CD14-positive monocyte (primary cell): ENCODE data around the gene PRIM2. TPM values are rescaled to one million over a fixed set of nuclear protein-coding genes. Genes with fewer than 3 reads are reported as not detected.
"Not testable (repeated sequence)": the region's sequence is repeated elsewhere in the genome, so short reads cannot be mapped to it uniquely, and the experiment has no call there.

Experiments
- DNase-seq, 3 donors: peaks; one replicate each; pipeline ENCODE4 v3.0.0-alpha.2; 2011 to 2022
- H2AFZ ChIP-seq: 2 replicates; pipeline ENCODE4 v1.6.0; 2012; ENCODE audit warnings: mild to moderate bottlenecking, low read depth, low read length, inconsistent platforms; ENCODE audit not compliant: insufficient read depth, poor library complexity, severe bottlenecking
- H3K27ac ChIP-seq, 2 donors: 1 replicate in 1 of 2; 2 replicates in 1 of 2; pipeline ENCODE4 v1.5.1; 2012 to 2013; ENCODE audit warnings: low read length in 2 of 2, control low read depth in 1 of 2, inconsistent platforms in 1 of 2, low read depth in 1 of 2, mild to moderate bottlenecking in 1 of 2
- H3K27me3 ChIP-seq, 2 donors: one replicate each; pipeline versions ENCODE4 v1.6.0 to v1.6.1; 2011 to 2013; ENCODE audit warnings: low read length in 2 of 2; ENCODE audit not compliant: control insufficient read depth in 2 of 2, insufficient read depth in 2 of 2
- H3K36me3 ChIP-seq, 2 donors: replicated peaks in 1 of 2; 1 replicate in 1 of 2; 2 replicates in 1 of 2; pipeline versions ENCODE4 v1.5.1 to v1.6.1; 2012 to 2013; ENCODE audit warnings: low read length in 2 of 2, control low read depth in 1 of 2, inconsistent platforms in 1 of 2, mild to moderate bottlenecking in 1 of 2; ENCODE audit not compliant: insufficient read depth in 2 of 2, control insufficient read depth in 1 of 2
- H3K4me1 ChIP-seq, 2 donors: 1 replicate in 1 of 2; 2 replicates in 1 of 2; pipeline versions ENCODE4 v1.5.1 to v1.6.1; 2012 to 2013; ENCODE audit warnings: low read length in 2 of 2, control low read depth in 1 of 2, inconsistent platforms in 1 of 2, mild to moderate bottlenecking in 1 of 2, moderate library complexity in 1 of 2; ENCODE audit not compliant: insufficient read depth in 2 of 2, control insufficient read depth in 1 of 2
- H3K4me2 ChIP-seq: replicated peaks from 2 replicates; pipeline ENCODE3; 2012; ENCODE audit warnings: low read length, moderate library complexity, mild to moderate bottlenecking; ENCODE audit not compliant: poor library complexity, severe bottlenecking; ENCODE audit errors: extremely low read depth
- H3K4me3 ChIP-seq, 3 experiments: fragments of 200-600 bp in 1 of 3; sonication (generic) in 1 of 3; replicated peaks in 1 of 3; 1 replicate in 2 of 3; 2 replicates in 1 of 3; pipeline ENCODE4 v1.5.1; 2011 to 2013; ENCODE audit warnings: low read length in 3 of 3, mild to moderate bottlenecking in 3 of 3, control low read depth in 2 of 3, low read depth in 2 of 3, inconsistent platforms in 1 of 3, moderate library complexity in 1 of 3
- H3K79me2 ChIP-seq: 2 replicates; pipeline ENCODE4 v1.6.0; 2012; ENCODE audit warnings: mild to moderate bottlenecking, control low read depth, inconsistent platforms, low read length, moderate library complexity; ENCODE audit not compliant: insufficient read depth
- H3K9ac ChIP-seq: 2 replicates; pipeline ENCODE4 v1.6.0; 2017; ENCODE audit warnings: low read length, mild to moderate bottlenecking; ENCODE audit not compliant: insufficient read depth, poor library complexity, severe bottlenecking
- H3K9me3 ChIP-seq, 2 donors: replicated peaks in 1 of 2; 1 replicate in 1 of 2; 2 replicates in 1 of 2; pipeline versions ENCODE4 v1.5.1 to v1.6.1; 2012 to 2013; ENCODE audit warnings: low read length in 2 of 2, control low read depth in 1 of 2; ENCODE audit not compliant: control insufficient read depth in 1 of 2, insufficient read depth in 1 of 2
- H4K20me1 ChIP-seq: 2 replicates; pipeline ENCODE4 v1.6.0; 2012; ENCODE audit warnings: mild to moderate bottlenecking, low read length, control low read depth, moderate library complexity; ENCODE audit not compliant: insufficient read depth
- H3K27ac Mint-ChIP-seq, 7 donors: one replicate each; pipeline ENCODE4 v1.8.0; 2020; ENCODE audit warnings: mild to moderate bottlenecking in 7 of 7, mixed read lengths in 7 of 7, moderate library complexity in 6 of 7, inconsistent platforms in 2 of 7
- H3K27me3 Mint-ChIP-seq, 3 donors: one replicate each; pipeline ENCODE4 v1.8.0; 2021 to 2022; ENCODE audit warnings: low read depth in 3 of 3, mild to moderate bottlenecking in 3 of 3, mixed read lengths in 3 of 3, moderate library complexity in 3 of 3, inconsistent platforms in 1 of 3
- H3K36me3 Mint-ChIP-seq, 2 donors: one replicate each; pipeline ENCODE4 v1.8.0; 2020; ENCODE audit warnings: mixed read lengths in 2 of 2, inconsistent platforms in 1 of 2, mild to moderate bottlenecking in 1 of 2
- H3K4me1 Mint-ChIP-seq: one replicate; pipeline ENCODE4 v1.8.0; 2020; ENCODE audit warnings: mild to moderate bottlenecking, mixed read lengths
- H3K4me3 Mint-ChIP-seq, 2 donors: one replicate each; pipeline ENCODE4 v1.8.0; 2020; ENCODE audit warnings: mild to moderate bottlenecking in 2 of 2, mixed read lengths in 2 of 2, moderate library complexity in 1 of 2
- H3K9me3 Mint-ChIP-seq, 7 donors: one replicate each; pipeline ENCODE4 v1.8.0; 2020 to 2022; ENCODE audit warnings: mixed read lengths in 7 of 7, mild to moderate bottlenecking in 6 of 7, moderate library complexity in 6 of 7, inconsistent platforms in 2 of 7
- WGBS: methylation state at CpG from one replicate; pipeline ENCODE4 v1.1.5; 2013; ENCODE audit warnings: missing lambda C conversion rate; ENCODE audit not compliant: insufficient coverage; 5-methylcytosine and 5-hydroxymethylcytosine counted together
- intact Hi-C, 2 donors: fragments of 100-400 bp; cut with micrococcal nuclease; formaldehyde crosslinking; loops; one replicate each; pipeline versions ENCODE4 v1.15.0 to v1.15.1; 2023
- polyA plus RNA-seq, 3 donors: library from polyadenylated mRNA; depleted of rRNA in 1 of 3; unstranded in 2 of 3; stranded (reverse) in 1 of 3; fragments of 300-500 nt in 2 of 3; fragments of >200 nt in 1 of 3; fragmentation: Illumina TruSeq in 2 of 3; gene quantifications; 1 replicate in 2 of 3; 2 replicates in 1 of 3; pipeline ENCODE4 v1.2.3, GENCODE V29; 2012 to 2021

Gene PRIM2
- polyA plus RNA-seq, 3 donors, result 2.8 to 5.1 (median 4.2) TPM

DNA sequence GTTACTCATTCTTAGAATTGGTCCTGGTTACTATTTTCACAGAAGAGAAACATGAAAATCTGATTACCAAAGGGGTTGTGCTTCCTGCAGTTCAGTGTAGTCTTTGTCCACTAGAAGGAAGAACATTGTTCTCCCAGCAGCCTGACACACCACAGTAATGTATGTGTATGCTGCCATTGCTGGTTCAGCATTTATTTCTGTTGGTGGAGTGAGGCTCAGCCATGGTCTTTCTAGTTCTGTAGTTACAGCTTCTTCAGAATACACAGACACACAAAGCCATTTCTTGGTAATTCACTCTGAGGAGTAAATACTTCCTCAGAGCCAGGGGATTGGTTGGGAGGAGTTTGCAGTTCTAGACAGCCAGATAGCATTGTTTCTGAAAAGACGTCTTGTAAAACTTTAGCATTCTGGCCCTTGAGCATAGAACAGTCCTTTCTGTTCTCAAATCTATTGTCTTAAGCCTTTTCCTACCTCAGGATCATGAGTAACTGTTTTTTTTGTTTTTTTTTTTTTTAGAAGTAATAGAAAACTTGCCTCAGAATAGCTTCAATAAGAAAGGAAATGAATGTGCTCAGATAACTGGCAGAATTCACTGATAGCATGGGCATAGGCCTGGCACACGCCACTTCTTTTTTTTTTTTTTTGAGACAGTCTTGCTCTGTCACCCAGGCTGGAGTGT, 128.5 kb downstream of the PRIM2 start:
- H3K9ac ChIP-seq, intact Hi-C loops, H3K4me3 Mint-ChIP-seq, H2AFZ ChIP-seq, H3K4me1 Mint-ChIP-seq, H3K9me3 Mint-ChIP-seq, DNase-seq, H3K27me3 ChIP-seq, H4K20me1 ChIP-seq, H3K27ac Mint-ChIP-seq, H3K4me2 ChIP-seq, H3K9me3 ChIP-seq, H3K27ac ChIP-seq, H3K36me3 ChIP-seq, H3K4me3 ChIP-seq, H3K79me2 ChIP-seq, H3K27me3 Mint-ChIP-seq, H3K4me1 ChIP-seq: not testable (repeated sequence)
- whole genome bisulfite sequencing, result 86% methylated on average over 1 of the region's 2 CpGs
- peaks cover 3 to 11% of the 10 kb centered on the region in 2 donors for H3K36me3 Mint-ChIP-seq

DNA sequence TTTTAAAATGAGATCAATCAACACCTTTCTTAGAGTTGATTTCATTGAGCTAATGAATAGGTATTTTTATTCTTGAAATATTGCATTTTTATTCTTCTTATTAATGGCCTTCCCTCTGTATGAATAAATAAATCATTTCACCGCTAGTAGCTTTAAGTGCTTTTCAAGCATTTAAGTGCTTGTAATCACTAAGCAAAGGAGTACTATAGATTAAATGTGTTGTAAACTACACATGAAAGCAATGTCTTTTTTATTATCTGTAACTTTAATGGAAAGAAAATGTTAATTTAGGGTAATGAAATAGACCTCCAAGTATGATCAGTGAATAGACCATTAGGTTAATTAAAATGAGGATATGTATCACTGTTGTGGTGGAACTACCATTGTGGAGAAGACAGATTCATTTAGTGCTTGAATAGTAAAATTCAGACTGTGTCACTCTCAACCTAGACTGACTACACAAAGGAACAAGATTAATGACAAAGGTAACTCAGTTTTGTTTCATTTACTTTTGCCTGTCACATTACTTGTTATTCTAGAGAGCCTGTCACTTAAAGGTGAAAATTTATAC, 132.2 kb downstream of the PRIM2 start:
- H4K20me1 ChIP-seq, H3K27ac ChIP-seq, H3K4me2 ChIP-seq, H3K4me3 ChIP-seq, H3K27ac Mint-ChIP-seq, H3K4me1 ChIP-seq, intact Hi-C loops, H2AFZ ChIP-seq, H3K36me3 ChIP-seq, H3K9me3 ChIP-seq, H3K27me3 Mint-ChIP-seq, H3K4me3 Mint-ChIP-seq, H3K4me1 Mint-ChIP-seq, H3K9ac ChIP-seq, H3K27me3 ChIP-seq, DNase-seq, H3K79me2 ChIP-seq: not testable (repeated sequence)
- peaks cover 3 to 22% of the 10 kb centered on the region in 2 donors for H3K36me3 Mint-ChIP-seq
- peaks cover 2 to 18% (median 4%) of the 10 kb centered on the region in 7 donors for H3K9me3 Mint-ChIP-seq
- no CpG with 5 or more reads among the region's 1 CpG for WGBS

DNA sequence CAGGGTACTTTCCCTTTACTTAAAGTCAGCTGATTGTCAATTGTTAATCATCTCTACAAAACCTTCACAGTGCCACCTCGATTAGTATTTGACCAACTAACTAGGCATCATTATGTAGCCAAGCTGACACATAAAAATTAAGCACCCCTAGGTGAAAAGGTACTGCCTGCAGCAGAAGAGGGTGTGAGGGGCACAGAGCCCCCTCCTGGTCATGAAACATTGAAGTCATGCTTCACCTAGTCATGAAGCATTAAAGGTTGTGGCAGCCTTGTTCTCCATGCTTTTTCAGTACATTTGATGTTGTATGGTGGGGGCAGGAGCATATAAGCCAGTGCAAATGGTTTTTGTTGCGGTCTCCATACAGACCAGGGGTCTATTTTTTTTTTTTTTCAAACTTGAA, 142.4 kb downstream of the PRIM2 start:
- H3K27me3 Mint-ChIP-seq, H3K9me3 Mint-ChIP-seq, H3K36me3 Mint-ChIP-seq, H3K4me2 ChIP-seq, H4K20me1 ChIP-seq, H3K79me2 ChIP-seq, H3K4me3 ChIP-seq, H3K27ac ChIP-seq, H2AFZ ChIP-seq, DNase-seq, H3K36me3 ChIP-seq, H3K4me1 Mint-ChIP-seq, H3K9me3 ChIP-seq, H3K4me1 ChIP-seq, H3K27me3 ChIP-seq, H3K9ac ChIP-seq, H3K27ac Mint-ChIP-seq, H3K4me3 Mint-ChIP-seq, intact Hi-C loops: not testable (repeated sequence)
- WGBS, result no CpG with 5 or more reads among the region's 2 CpGs

DNA sequence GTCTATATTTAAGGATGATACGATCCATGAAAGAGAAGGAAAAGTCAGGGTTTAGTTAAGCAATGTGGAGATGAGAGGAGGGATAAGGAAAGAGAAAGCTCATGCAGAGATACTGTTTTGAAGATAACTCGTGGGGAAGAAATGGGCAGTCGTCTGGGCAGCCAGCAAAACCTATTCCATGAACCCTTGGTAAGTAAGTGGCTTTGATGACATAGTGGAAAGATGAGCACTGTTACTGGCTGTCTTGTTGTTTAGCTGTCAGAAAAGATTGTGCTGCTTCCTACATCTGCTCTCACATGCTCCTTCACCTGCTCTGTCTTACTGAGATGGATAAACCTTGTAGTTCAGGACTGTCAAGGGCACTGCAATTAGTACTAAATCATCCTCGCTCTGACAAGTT, 143.6 kb downstream of the PRIM2 start:
- H2AFZ ChIP-seq, H3K4me1 Mint-ChIP-seq, H3K36me3 Mint-ChIP-seq, H3K9ac ChIP-seq, H3K27ac Mint-ChIP-seq, H3K4me3 ChIP-seq, H3K4me1 ChIP-seq, H3K27me3 Mint-ChIP-seq, H3K27me3 ChIP-seq, H4K20me1 ChIP-seq, H3K36me3 ChIP-seq, H3K79me2 ChIP-seq, H3K9me3 ChIP-seq, H3K4me2 ChIP-seq, DNase-seq, H3K9me3 Mint-ChIP-seq, H3K27ac ChIP-seq, intact Hi-C loops, H3K4me3 Mint-ChIP-seq: not testable (repeated sequence)
- no CpG with 5 or more reads among the region's 4 CpGs for WGBS
